Activated CD8-positive, alpha-beta T cell treated with anti-CD3 and anti-CD28 coated beads, Interleukin-2, amount 10 ng/mL, durations not matched to agents 7 days and 5 days (primary cell): Measurements from ENCODE around the gene NCAPG2. TPM values are rescaled to one million over a fixed set of nuclear protein-coding genes. Genes with fewer than 3 reads are reported as not detected.

Experiments used
- ATAC-seq: fragments of 150-1000 bp; cut with Tn5 transposase; one replicate; pipeline ENCODE4 v1.10.0; 2021; ENCODE audit warnings: moderate library complexity
- CTCF ChIA-PET: fragments of 350-600 bp; sonication (Branson Sonifier 250); formaldehyde crosslinking; loops from one replicate; lab custom pipeline; 2021; ENCODE audit warnings: antibody characterized with exemption; lab: Charles Lee
- POLR2A ChIA-PET: fragments of 350-600 bp; sonication (Branson Sonifier 250); formaldehyde crosslinking; loops from one replicate; lab custom pipeline; 2021; ENCODE audit warnings: antibody characterized with exemption; lab: Charles Lee
- DNase-seq: peaks from one replicate; pipeline ENCODE4 v3.0.0-alpha.2; 2020
- H3K27ac Mint-ChIP-seq: one replicate; pipeline ENCODE4 v1.8.0; 2021; ENCODE audit warnings: mild to moderate bottlenecking, mixed read lengths
- H3K27me3 Mint-ChIP-seq: one replicate; pipeline ENCODE4 v1.8.0; 2021; ENCODE audit warnings: low read depth, mixed read lengths
- H3K36me3 Mint-ChIP-seq: one replicate; pipeline ENCODE4 v1.8.0; 2021; ENCODE audit warnings: low read depth, mixed read lengths
- H3K4me1 Mint-ChIP-seq: one replicate; pipeline ENCODE4 v1.8.0; 2021; ENCODE audit warnings: low read depth, mixed read lengths
- H3K4me3 Mint-ChIP-seq: one replicate; pipeline ENCODE4 v1.8.0; 2021; ENCODE audit warnings: mild to moderate bottlenecking, mixed read lengths
- H3K9me3 Mint-ChIP-seq: one replicate; pipeline ENCODE4 v1.8.0; 2022; ENCODE audit warnings: mixed read lengths; ENCODE audit not compliant: insufficient read depth
- total RNA-seq, 2 experiments: library from RNA; stranded (reverse); gene quantifications; one replicate each; pipeline ENCODE4 v1.2.3, GENCODE V29; 2021

Gene NCAPG2
- total RNA-seq, 2 experiments from 2014 or later = 154 TPM

DNA sequence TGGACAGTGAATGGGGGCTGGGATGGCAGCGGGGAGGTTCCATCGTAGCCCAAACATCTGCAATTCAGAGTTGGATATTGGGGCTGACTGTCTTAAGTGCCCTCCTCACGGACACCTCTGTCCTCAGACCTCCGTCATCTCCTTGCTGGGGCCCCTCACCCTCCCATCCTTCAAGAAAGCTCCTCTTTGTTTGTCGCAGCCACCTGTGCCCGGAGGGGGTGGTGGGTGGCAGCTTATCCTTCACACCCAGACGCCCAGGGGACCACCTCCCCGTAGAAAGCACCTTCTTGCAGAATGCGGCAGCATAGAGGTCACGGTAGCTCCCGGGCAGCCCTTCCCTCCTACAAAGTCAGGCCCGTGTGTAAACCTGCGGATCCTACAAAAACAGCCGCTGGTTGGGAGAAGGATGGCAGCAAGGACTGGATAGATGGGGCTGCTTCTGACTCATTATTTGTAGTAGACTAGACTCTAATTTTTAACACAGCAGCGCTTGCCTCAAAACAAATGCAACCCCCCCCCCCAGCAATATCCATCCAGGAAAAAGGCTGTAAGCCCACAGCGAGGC is 115.6 kb downstream of the NCAPG2 start:
- H3K4me1 Mint-ChIP-seq = peaks cover 7% of the 10 kb centered on the region
- no peaks in the 10 kb centered on the region for H3K36me3 Mint-ChIP-seq
- H3K27me3 Mint-ChIP-seq = peaks cover 27% of the 10 kb centered on the region
- ChIA-PET CTCF (no interaction called here), POLR2A (no interaction called here)
- H3K27ac Mint-ChIP-seq = no peak overlapping the region
- ATAC-seq = no peak
- no peak for DNase-seq
- no peak overlapping the region for H3K4me3 Mint-ChIP-seq
- no peaks in the 10 kb centered on the region for H3K9me3 Mint-ChIP-seq

GRCh38 chr7:158588085-158588877 is 116.3 kb downstream of the NCAPG2 start:
- Mint-ChIP-seq H3K4me3 (no peak overlapping the region), H3K27ac (no peak overlapping the region), H3K9me3 (no peaks in the 10 kb centered on the region), H3K36me3 (no peaks in the 10 kb centered on the region), H3K27me3 (peaks cover 27% of the 10 kb centered on the region), H3K4me1 (peaks cover 7% of the 10 kb centered on the region)
- CTCF ChIA-PET = no interaction called here
- POLR2A ChIA-PET = no interaction called here
- DNase-seq (no peak), ATAC-seq (peak; percentile 50)

DNA sequence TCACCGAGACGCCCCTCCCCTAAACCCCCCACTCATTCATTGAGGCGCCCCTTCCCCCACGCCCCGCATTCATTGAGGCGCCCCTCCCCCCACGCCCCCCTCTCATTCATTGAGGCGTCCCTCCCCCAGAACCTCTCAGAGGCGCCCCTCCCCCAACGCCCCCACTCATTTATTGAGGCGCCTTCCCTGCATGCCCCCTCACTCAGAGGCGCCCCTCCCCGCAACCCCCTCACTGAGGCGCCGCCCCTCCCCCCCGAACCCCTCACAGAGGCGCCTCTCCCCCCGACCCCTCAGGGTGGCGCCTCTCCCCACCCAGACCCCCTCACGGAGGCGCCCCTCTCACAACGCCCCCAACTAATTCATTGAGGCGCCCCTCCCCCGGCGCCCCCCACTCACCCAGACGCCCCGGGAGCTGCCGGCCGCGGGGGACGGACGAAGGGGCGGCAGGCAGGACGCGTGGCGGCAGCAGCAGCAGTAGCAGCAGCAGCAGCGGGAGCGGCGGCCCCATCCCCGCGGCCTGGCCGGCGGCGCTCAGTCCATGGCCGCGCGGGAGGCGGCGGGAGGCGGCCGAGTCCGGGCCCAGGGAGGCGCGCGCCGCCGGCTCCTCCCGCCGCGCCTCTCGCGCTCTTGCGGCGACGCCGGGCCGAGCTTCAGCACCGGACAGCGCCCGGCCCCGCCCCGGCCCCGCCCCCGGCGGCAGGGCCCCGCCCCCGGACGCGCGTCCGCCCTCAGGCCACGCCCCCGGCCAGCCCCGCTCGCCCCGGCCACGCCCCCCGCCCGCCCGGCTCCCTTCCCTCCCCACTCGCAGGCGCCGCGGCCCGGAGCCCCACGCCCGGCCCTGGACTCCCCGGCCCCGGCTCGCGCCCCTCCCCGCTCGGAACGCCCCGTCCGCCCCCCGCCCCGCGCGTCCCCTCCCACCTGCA is 117.2 kb downstream of the NCAPG2 start, which contains the start of gene PTPRN2:
TSS of gene PTPRN2 (minus strand) at position 662 of the 923 bp plus-strand sequence.
- H3K4me3 Mint-ChIP-seq = no peak within 1 kb of the TSS
- H3K4me1 Mint-ChIP-seq = peaks cover 7% of the 10 kb centered on the region
- H3K27me3 Mint-ChIP-seq = peaks cover 27% of the 10 kb centered on the region
- ChIA-PET POLR2A (no interaction called here), CTCF (no interaction called here)
- DNase-seq = peak; percentile 60
- no peak within 1 kb of the TSS for H3K27ac Mint-ChIP-seq
- no peaks in the 10 kb centered on the region for H3K36me3 Mint-ChIP-seq
- no peaks in the 10 kb centered on the region for H3K9me3 Mint-ChIP-seq
- ATAC-seq = peak; percentile 84

DNA sequence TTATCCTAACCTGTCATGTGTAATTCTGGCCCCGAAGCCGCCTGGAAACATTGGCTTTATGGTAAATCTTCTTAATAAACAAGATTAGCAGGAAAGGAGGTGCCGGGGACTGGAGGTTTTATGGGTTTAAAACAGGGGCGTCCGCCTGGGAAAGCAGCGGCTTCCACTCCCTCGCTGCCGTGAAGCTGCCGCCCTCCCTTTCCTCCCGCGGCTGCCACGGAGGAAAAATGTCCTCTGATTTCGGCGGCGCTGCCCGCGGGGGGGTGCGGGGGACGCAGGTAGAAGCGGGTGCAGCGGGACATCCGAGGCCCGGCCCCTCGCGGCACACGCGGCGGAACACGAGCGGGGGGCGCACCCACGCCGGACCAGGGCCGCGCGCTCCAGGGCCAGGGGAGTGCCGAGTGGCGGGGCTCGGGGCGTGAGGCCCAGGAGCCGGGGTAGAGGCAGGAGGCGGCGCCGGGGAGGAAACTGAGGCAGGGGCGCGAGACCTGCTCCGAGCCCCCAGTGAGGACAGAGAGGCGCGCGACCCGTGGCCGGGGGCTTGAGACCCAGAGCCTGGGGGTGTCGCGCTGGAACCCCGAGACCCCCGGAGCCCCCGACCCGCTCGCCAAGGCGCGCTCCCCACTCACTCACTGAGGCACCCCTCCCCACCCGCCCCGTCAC is 118.0 kb downstream of the NCAPG2 start:
- DNase-seq (no peak), ATAC-seq (no peak)
- H3K4me1 Mint-ChIP-seq = peaks cover 7% of the 10 kb centered on the region
- H3K27ac Mint-ChIP-seq = no peak overlapping the region
- H3K4me3 Mint-ChIP-seq = no peak overlapping the region
- ChIA-PET CTCF (no interaction called here), POLR2A (no interaction called here)
- H3K9me3 Mint-ChIP-seq = no peaks in the 10 kb centered on the region
- H3K27me3 Mint-ChIP-seq = peaks cover 27% of the 10 kb centered on the region
- no peaks in the 10 kb centered on the region for H3K36me3 Mint-ChIP-seq

DNA sequence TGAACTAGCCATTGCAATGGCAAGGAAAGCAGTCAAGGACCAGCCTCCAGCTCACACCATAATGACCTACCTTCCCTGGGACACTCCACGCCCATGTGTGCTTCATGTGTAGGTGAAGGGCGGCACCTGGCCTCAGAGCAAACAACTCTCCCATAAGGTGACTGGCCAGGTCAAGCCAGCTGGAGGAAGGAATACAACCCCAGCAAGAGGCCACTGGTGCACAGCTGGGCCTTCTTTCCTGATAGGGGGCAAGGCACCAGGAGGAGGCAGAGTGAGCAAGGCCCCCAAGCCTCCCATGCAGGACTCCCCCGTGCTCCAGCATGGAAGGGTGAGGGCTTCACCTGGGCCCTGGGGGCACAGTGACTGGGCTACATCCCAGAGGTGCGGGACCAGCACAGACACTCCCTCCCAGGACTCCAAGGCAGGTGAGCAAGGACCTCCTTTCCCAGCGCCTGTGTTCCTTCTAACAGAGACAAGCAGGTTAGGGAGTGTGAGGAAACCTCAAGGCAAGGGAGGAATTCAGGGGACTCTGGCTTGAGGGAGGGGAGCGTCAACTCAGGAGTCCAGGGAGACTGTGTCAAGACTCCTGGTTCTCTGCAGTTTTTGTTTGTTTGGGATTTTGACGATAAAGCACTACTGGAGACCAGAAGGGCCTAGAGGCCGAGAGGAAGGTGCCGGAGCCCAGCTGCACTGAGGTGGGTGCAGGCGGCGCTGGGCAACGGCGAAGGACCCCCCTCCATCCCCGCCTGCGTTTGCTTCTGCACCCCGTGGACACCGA is 118.7 kb downstream of the NCAPG2 start:
- peaks cover 7% of the 10 kb centered on the region for H3K4me1 Mint-ChIP-seq
- no peak for DNase-seq
- H3K9me3 Mint-ChIP-seq = no peaks in the 10 kb centered on the region
- no peak overlapping the region for H3K4me3 Mint-ChIP-seq
- ChIA-PET CTCF (no interaction called here), POLR2A (no interaction called here)
- peaks cover 27% of the 10 kb centered on the region for H3K27me3 Mint-ChIP-seq
- no peak overlapping the region for H3K27ac Mint-ChIP-seq
- no peak for ATAC-seq
- no peaks in the 10 kb centered on the region for H3K36me3 Mint-ChIP-seq

DNA sequence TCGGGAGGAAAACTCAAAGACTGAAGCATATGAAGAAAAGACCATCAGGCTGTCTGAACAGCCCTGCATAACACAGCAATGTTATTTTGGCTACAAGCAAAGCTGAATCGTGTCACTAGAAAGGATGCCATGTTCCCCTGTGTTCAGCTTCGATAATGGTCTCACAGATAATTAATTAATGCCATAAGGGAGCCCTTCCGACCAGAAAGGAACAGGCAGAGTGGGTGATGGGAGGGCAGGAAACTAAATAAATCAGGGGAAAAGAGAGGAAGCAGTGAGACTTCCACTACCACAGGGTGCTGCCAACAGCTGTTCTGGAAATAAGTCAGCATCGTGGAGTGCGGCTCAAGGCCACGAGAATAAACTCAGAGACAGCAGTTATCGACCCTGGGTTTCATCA is 120.2 kb downstream of the NCAPG2 start:
- Mint-ChIP-seq H3K27ac (no peak overlapping the region), H3K27me3 (peaks cover 25% of the 10 kb centered on the region), H3K4me3 (no peak overlapping the region), H3K4me1 (peaks cover 7% of the 10 kb centered on the region), H3K9me3 (peaks cover 12% of the 10 kb centered on the region), H3K36me3 (no peaks in the 10 kb centered on the region)
- no peak for ATAC-seq
- CTCF ChIA-PET = no interaction called here
- DNase-seq = no peak
- POLR2A ChIA-PET = no interaction called here

- Mint-ChIP-seq H3K9me3 (peaks cover 12% of the 10 kb centered on the region), H3K27me3 (peaks cover 19% of the 10 kb centered on the region), H3K36me3 (no peaks in the 10 kb centered on the region), H3K4me3 (no peak overlapping the region), H3K4me1 (peaks cover 5% of the 10 kb centered on the region), H3K27ac (no peak overlapping the region)
- DNase-seq (no peak), ATAC-seq (no peak)
- POLR2A ChIA-PET = no interaction called here
- CTCF ChIA-PET = no interaction called here
These were observed 120.8 kb downstream of the NCAPG2 start for GRCh38 chr7:158583810-158584209.

DNA sequence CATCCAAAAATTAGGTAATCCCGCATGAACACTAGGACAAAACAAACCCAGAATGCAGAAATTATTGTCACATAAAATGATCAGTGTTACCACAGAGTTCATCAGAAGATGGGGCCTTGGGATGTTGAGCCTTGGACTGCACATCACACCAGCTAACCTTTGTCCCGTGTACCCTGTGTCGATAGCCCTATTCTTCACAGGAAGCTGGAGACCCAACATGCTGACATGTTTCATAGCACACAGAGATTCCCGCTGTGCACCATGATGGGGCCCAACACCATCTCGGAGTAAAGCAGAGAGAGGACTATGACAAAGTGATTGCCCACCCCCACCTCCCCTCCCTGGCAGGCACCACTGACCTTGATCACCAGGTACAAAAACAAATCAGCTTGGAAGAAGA is 121.5 kb downstream of the NCAPG2 start:
- no peak for ATAC-seq
- Mint-ChIP-seq H3K36me3 (no peaks in the 10 kb centered on the region), H3K9me3 (peaks cover 12% of the 10 kb centered on the region), H3K27me3 (peaks cover 16% of the 10 kb centered on the region), H3K4me3 (no peak overlapping the region), H3K4me1 (peaks cover 3% of the 10 kb centered on the region), H3K27ac (no peak overlapping the region)
- POLR2A ChIA-PET = no interaction called here
- no peak for DNase-seq
- CTCF ChIA-PET = interaction anchor here (1.5 kb wide), 1 partner anchor 393 kb away, joined by 3 read pairs; no protein-coding TSS in a partner anchor

GRCh38 chr7:158582089-158582456 is 122.5 kb downstream of the NCAPG2 start:
- CTCF ChIA-PET = interaction anchor here (1.5 kb wide), 1 partner anchor 394 kb away, joined by 3 read pairs; no protein-coding TSS in a partner anchor

GRCh38 chr7:158581440-158582088 is 123.0 kb downstream of the NCAPG2 start:
- ATAC-seq (no peak), DNase-seq (no peak)
- ChIA-PET POLR2A (no interaction called here), CTCF (interaction anchor here (1.5 kb wide), 1 partner anchor 395 kb away, joined by 3 read pairs; no protein-coding TSS in a partner anchor)
- H3K4me3 Mint-ChIP-seq = no peak overlapping the region
- no peaks in the 10 kb centered on the region for H3K36me3 Mint-ChIP-seq
- H3K9me3 Mint-ChIP-seq = peaks cover 12% of the 10 kb centered on the region
- H3K27me3 Mint-ChIP-seq = peaks cover 16% of the 10 kb centered on the region
- H3K4me1 Mint-ChIP-seq = peaks cover 3% of the 10 kb centered on the region
- no peak overlapping the region for H3K27ac Mint-ChIP-seq

More at GRCh38 chr7:158582089-158582456, 122.5 kb downstream of the NCAPG2 start:
- Mint-ChIP-seq H3K36me3 (no peaks in the 10 kb centered on the region), H3K27ac (no peak overlapping the region), H3K27me3 (peaks cover 16% of the 10 kb centered on the region), H3K9me3 (peaks cover 12% of the 10 kb centered on the region), H3K4me1 (peaks cover 3% of the 10 kb centered on the region), H3K4me3 (no peak overlapping the region)
- DNase-seq = no peak
- POLR2A ChIA-PET = no interaction called here
- no peak for ATAC-seq
